ENCODE data around the gene DISP1.
A peak's percentile ranks its signal among the peaks of the same experiment; 100 is the strongest.

The DISP1 gene

GRCh38 chr1:222813866-222814535, 838 bp upstream of the DISP1 start:
- H3K4me3 ChIP-seq (ENCODE audit: low read depth, low read length): peak overlapping the region; percentile 83
- peak; percentile 64 for DNase-seq
- H3K27me3 ChIP-seq (replicated peaks): no peaks in the 10 kb centered on the region
- in situ Hi-C loops (cut with HindIII; ENCODE audit: low pct_ligation_motif_present, low sequenced_read_pairs): no loop called here
- H3K27ac ChIP-seq: peak overlapping the region; percentile 77
- peak; percentile 26 for TF ChIP-seq CTCF (IDR thresholded peaks at IDR 0.05; ENCODE audit: low read depth, low read length, missing control alignments)
- no peaks in the 10 kb centered on the region for H3K36me3 ChIP-seq (replicated peaks)

GRCh38 chr1:222815440-222815765, 564 bp downstream of the DISP1 start:
- no peak for DNase-seq
- Histone ChIP-seq H3K27ac (peak overlapping the region; percentile 77), H3K36me3 (replicated peaks) (no peaks in the 10 kb centered on the region), H3K27me3 (replicated peaks) (no peaks in the 10 kb centered on the region), H3K4me3 (ENCODE audit: low read depth, low read length) (peak overlapping the region; percentile 83)
- in situ Hi-C loops (cut with HindIII; ENCODE audit: low pct_ligation_motif_present, low sequenced_read_pairs): no loop called here
- no peak for TF ChIP-seq CTCF (IDR thresholded peaks at IDR 0.05; ENCODE audit: low read depth, low read length, missing control alignments)

- peak; percentile 94 for DNase-seq
- Histone ChIP-seq H3K27ac (peak overlapping the region; percentile 24), H3K4me3 (ENCODE audit: low read depth, low read length) (no peak overlapping the region), H3K27me3 (replicated peaks) (no peaks in the 10 kb centered on the region), H3K36me3 (replicated peaks) (no peaks in the 10 kb centered on the region)
- TF ChIP-seq CTCF (IDR thresholded peaks at IDR 0.05; ENCODE audit: low read depth, low read length, missing control alignments): no peak
- in situ Hi-C loops (cut with HindIII; ENCODE audit: low pct_ligation_motif_present, low sequenced_read_pairs): no loop called here
Observed at GRCh38 chr1:222817529-222817928, 2.7 kb downstream of the DISP1 start.

GRCh38 chr1:222818171-222818570, 3.3 kb downstream of the DISP1 start:
- Histone ChIP-seq H3K4me3 (ENCODE audit: low read depth, low read length) (no peak overlapping the region), H3K27me3 (replicated peaks) (no peaks in the 10 kb centered on the region), H3K27ac (peak overlapping the region; percentile 24), H3K36me3 (replicated peaks) (no peaks in the 10 kb centered on the region)
- in situ Hi-C loops (cut with HindIII; ENCODE audit: low pct_ligation_motif_present, low sequenced_read_pairs): no loop called here
- DNase-seq: no peak
- no peak for TF ChIP-seq CTCF (IDR thresholded peaks at IDR 0.05; ENCODE audit: low read depth, low read length, missing control alignments)

- no peak for DNase-seq
- Histone ChIP-seq H3K27me3 (replicated peaks) (no peaks in the 10 kb centered on the region), H3K36me3 (replicated peaks) (no peaks in the 10 kb centered on the region), H3K27ac (no peak overlapping the region), H3K4me3 (ENCODE audit: low read depth, low read length) (no peak overlapping the region)
- TF ChIP-seq CTCF (IDR thresholded peaks at IDR 0.05; ENCODE audit: low read depth, low read length, missing control alignments): no peak
- in situ Hi-C loops (cut with HindIII; ENCODE audit: low pct_ligation_motif_present, low sequenced_read_pairs): no loop called here
Observed at GRCh38 chr1:222820171-222820712, 5.4 kb downstream of the DISP1 start.

GRCh38 chr1:222821239-222821638, 6.4 kb downstream of the DISP1 start:
- Histone ChIP-seq H3K4me3 (ENCODE audit: low read depth, low read length) (no peak overlapping the region), H3K27ac (no peak overlapping the region), H3K27me3 (replicated peaks) (no peaks in the 10 kb centered on the region), H3K36me3 (replicated peaks) (no peaks in the 10 kb centered on the region)
- DNase-seq: no peak
- in situ Hi-C loops (cut with HindIII; ENCODE audit: low pct_ligation_motif_present, low sequenced_read_pairs): no loop called here
- no peak for TF ChIP-seq CTCF (IDR thresholded peaks at IDR 0.05; ENCODE audit: low read depth, low read length, missing control alignments)

Data from brain microvascular endothelial cell (primary cell).